GM18907 (cell line): ENCODE results near the gene DSCAM.

Source experiments
- ATAC-seq: cut with Tn5 transposase; IDR thresholded peaks from one replicate; pipeline ENCODE4 v1.9.1; 2021; ENCODE audit warnings: mild to moderate bottlenecking, moderate library complexity; ENCODE audit not compliant: unreplicated experiment

The DSCAM gene

GRCh38 chr21:40153351-40153750, 693.6 kb downstream of the DSCAM start:
- ATAC-seq, result no peak

DNA sequence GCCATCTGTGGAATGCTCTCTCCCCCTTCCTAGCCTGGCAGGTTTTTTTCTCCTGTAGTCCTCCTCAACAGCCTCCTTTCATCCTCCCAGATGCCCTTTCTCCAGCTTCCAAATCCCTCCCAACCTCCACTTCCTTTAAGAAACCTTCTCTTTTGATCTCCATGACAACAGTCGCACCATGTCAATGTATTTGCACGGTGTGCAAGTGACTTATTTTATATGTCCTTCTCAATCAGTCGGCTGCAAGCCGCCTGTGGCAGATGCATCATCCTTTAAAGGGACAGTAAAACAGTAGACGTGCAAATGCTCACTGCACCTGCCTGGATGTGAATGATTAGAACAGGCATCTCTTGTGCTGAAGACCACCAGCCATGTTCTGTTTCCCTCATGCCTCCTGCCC, 694.5 kb downstream of the DSCAM start:
- ATAC-seq, result no peak

GRCh38 chr21:40151611-40152010, 695.3 kb downstream of the DSCAM start:
- no peak for ATAC-seq

DNA sequence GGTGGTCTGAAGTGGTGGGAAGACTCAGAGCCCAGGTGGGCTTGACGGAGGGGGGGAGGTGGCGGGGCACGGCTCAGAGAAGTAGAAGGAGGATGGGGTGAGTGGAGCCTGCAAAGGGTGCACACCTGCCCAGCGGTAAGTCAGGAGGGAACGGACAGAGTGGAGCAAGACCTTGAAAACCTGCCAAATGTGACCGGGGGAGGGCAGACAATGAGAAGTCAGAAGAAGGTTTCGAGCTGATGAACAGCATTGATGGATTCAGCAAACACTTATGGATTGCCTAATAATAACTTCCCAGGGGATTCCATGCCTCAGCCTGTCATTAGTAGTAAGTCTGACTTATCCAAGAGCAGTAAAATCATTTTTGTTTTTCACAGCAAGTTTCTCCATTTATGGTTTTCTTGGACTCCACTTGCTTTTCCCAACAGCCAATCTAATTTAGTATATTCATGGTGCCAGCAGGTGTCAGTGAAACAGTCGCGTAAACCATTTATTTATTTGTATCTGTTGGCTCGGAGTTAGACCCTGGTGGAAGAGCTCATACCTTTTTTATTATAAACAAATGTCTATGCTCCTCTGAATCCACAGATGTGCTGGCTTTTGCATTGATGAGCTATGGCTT, 700.6 kb downstream of the DSCAM start:
- ATAC-seq, result no peak

- ATAC-seq, result no peak
Observed at GRCh38 chr21:40143822-40144525, 703.0 kb downstream of the DSCAM start.

- ATAC-seq, result no peak
Observed at GRCh38 chr21:40141621-40142020, 705.3 kb downstream of the DSCAM start.

GRCh38 chr21:40140675-40141074, 706.3 kb downstream of the DSCAM start:
- no peak for ATAC-seq

DNA sequence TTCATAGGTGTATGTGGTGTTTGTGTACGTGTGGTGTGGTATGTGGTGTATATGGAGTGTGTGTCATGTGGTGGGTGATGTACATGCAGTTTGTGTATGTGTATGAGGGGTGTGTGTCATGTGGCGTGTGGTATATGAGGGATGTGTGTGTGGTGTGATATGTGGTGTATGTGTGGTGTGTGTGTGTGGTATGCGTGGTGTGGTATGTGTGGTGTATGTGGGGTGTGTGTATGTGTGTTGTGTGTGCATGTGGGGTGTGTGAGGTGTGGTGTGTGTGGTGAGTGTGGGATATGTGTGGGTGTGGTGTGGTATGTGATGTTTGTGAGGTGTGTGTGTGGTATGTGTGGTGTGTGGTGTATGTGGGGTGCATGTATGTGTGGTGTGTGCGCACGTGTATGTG, 707.3 kb downstream of the DSCAM start:
- ATAC-seq, result no peak

GRCh38 chr21:40136571-40136970, 710.4 kb downstream of the DSCAM start:
- ATAC-seq, result no peak

- ATAC-seq, result no peak
Observed at GRCh38 chr21:40134731-40135492, 712.0 kb downstream of the DSCAM start.

- ATAC-seq, result no peak
Observed at GRCh38 chr21:40130476-40130875, 716.5 kb downstream of the DSCAM start.

DNA sequence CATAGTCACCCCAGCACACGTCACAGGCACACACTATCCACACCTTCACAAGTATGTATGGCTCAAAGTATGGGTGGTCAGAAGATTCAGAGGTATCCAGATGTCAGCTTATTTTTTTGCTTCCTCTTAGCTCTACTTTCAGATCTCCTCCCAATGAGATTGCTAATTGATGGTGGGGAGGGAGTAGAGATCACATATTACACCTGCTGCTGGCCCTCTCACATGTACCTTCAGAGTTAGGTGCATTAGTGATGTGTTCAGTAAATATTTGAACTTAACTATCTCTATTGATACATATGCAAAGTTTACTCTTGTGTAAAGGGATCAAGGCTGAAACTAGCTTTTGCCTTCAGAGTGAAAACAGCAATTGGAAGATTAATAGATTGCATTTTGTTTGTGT, 717.1 kb downstream of the DSCAM start:
- no peak for ATAC-seq

GRCh38 chr21:40128891-40129290, 718.1 kb downstream of the DSCAM start:
- ATAC-seq, result no peak

DNA sequence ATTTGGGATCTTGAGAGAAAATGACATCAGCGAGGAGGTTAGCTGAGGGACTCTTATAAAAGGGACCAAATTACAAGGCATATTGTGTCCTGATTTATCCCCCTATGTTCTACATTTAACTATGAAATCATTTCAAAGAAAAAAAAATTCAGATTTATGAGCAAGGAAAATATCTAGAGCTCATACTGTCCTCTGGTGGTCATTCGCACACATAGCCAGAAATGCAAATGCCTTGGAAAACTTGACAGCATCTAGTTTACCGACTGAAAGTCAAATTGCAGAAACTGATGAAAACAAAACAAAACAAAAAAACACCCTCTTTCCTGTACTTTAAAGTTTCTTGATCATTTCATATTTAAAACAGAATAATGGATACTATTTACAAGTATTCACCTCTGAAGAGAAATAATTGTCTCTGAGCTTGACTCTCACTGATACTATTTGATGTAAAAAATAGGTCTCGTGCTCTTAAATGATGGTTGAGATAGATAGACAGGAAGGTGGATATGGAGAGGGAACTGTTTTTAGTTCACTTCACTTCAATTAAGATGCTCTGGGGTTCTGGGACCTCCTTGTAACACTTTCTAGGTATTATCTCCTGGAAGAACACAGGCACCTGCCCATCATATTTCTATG, 725.9 kb downstream of the DSCAM start:
- ATAC-seq, result no peak

DNA sequence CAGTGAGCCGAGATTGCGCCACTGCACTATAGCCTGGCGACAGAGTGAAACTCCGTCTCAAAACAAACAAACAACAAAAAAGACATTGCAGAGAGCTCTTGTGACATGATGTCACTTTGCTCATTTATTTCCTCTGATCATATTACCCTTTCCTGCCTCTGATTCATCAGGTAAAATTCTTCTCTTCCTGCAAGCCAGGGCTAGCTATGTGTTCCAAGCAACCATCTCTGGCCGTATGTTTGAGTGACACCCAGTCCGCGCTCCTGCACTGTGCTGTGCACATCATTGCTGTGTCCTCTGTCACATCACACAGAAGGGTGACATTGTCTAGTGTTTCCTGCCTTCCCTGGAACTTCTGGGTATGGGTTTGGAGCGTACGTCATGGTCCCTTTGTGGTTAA, 728.4 kb downstream of the DSCAM start:
- no peak for ATAC-seq

DNA sequence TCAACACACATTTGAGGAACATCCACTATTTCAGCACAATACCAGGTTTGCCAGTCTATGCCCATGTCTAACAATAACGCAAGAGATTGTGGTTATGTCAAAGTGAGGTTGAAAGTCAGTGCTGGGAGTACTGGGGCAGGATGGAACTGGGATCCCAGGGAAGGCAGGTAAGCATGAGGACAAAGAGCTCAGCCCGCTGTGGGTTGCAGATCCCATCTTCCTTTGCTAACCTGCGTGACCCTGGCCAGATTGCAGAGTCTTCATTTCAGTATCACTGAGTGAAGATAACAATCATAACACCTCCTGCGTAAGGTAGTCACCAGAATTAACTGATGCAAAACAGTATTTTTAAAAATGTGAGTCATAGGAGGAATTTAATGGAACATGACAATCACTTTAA, 729.7 kb downstream of the DSCAM start:
- ATAC-seq, result no peak

DNA sequence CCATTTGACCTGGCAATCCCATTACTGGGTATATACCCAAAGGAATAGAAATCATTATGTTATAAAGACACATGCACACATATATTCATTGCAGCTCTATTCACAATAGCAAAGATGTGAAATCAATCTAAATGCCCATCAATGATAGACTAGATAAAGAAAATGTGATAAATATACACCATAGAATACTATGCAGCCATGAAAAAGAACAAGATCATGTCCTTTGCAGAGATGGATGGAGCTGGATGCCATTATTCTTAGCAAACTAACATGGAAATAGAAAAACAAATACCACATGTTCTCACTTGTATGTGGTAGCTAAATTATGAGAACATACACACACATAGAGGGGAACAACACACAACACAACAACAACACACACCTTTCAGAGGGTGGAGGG, 731.2 kb downstream of the DSCAM start:
- ATAC-seq, result no peak

DNA sequence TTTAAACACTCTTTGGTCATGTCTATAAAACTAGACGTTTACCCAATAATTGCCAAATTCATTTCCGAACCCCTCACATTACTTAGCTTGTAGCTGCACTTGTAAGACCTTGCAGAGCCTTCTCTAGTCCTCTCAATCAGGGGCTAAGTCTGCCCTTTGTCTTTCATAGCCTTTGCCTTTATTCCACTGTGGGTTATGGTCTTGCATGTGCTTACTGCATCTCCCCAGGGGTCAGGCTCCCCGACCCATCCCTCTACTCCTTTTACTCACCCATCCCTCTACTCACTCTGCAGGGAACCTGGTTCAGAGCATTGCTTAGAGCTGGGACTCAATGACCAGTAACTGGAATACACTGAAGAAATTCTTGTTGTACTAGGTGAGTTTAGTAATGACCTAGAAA, 744.3 kb downstream of the DSCAM start:
- no peak for ATAC-seq

GRCh38 chr21:40099809-40100208, 747.1 kb downstream of the DSCAM start:
- no peak for ATAC-seq

- ATAC-seq, result no peak
Observed at GRCh38 chr21:40095477-40095876, 751.5 kb downstream of the DSCAM start.

DNA sequence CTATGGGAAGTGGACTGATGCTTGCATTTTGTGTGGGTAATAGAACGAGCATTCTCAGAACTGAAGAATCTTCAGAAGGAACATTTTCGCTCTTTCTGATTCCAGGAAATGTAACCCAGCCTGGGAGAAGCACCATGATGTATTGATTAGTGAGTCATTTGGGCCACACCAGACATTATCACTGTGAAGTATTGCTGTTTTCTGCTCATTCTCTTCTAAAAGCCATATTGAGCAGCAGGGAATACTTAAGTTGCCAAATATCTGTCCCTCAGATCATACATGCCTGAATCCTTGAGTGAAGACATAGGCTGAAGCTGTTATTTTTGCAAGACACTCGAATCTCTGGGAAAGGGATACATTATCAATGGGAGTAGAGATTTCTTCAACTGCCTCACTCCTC, 766.6 kb downstream of the DSCAM start:
- ATAC-seq, result no peak

DNA sequence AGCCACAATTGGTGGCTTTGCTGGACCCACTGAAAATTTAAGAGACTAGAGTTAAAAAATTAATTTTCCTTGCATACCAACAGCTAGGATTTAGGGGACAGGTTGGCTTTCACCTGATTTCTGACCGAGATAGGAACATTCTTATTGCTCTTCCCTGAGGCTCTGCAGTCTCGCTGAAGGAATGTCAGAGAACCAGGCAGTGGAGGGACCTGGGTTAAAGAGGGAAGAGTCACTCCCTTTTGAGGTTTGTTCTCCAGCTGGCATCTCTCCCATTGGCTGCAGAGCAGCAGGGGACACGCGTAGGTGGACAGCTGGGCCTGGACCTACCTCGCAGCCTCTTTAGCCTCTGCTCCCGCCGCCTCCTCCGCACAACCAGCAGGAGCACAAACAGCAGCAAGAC, 772.2 kb downstream of the DSCAM start:
- ATAC-seq, result no peak
